K562 (cell line): Measurements from ENCODE around the gene IFT122. TPM values are rescaled to one million over a fixed set of nuclear protein-coding genes. Genes with fewer than 3 reads are reported as not detected.
A peak's percentile ranks its signal among the peaks of the same experiment; 100 is the strongest.

Experiments
- ATAC-seq: fragments of 200-7000 bp; cut with Tn5 transposase; 3 replicates; pipeline ENCODE4 v1.9.1; 2020; ENCODE audit warnings: moderate library complexity
- BruUV-seq: library from RNA; stranded (reverse); fragments of 400-500 nt; replicated peaks from 2 replicates; lab custom pipeline; 2021; lab: Mats Ljungman, UMichigan
- CTCF ChIA-PET: fragments of 300-600 bp; formaldehyde crosslinking; extraction: SDS; loops from one replicate; lab custom pipeline; 2021; ENCODE audit warnings: low intra/inter-chr PET ratio; lab: Yijun Ruan, JAX
- POLR2A ChIA-PET: fragments of 300-600, 350-650 bp; sonication (Branson Sonifier 250); formaldehyde crosslinking; extraction: SDS; loops from one replicate; lab custom pipeline; 2021; ENCODE audit warnings: antibody characterized with exemption, inconsistent platforms; lab: Yijun Ruan, JAX
- DNase-seq, 4 experiments: peaks; one replicate each; pipeline versions ENCODE4 v3.0.0 to v3.0.0-alpha.2; 2011 to 2018; ENCODE audit warnings: low spot score in 3 of 4, mixed read lengths in 3 of 4; ENCODE audit errors: extremely low read depth in 1 of 4
- FAIRE-seq: peaks from 2 replicates; lab custom pipeline; 2011; peaks lifted over from hg19 to GRCh38; lab: Jason Lieb, UNC
- H2AFZ ChIP-seq: 2 replicates; pipeline ENCODE4 v1.6.0; 2011; ENCODE audit warnings: low read depth, low read length, control low read depth, inconsistent platforms
- H3K27ac ChIP-seq: fragments of 200-600 bp; 3 replicates; pipeline ENCODE4 v1.8.0; 2011; ENCODE audit warnings: low read depth, mild to moderate bottlenecking, control low read depth, inconsistent platforms, low read length, moderate library complexity, mixed read lengths; ENCODE audit errors: extremely low read depth
- H3K27me3 ChIP-seq, 2 experiments: fragments of 300-600 bp in 1 of 2; 2 replicates in 1 of 2; 3 replicates in 1 of 2; pipeline versions ENCODE4 v1.6.0 to v1.8.0; 2011; ENCODE audit warnings: inconsistent platforms in 2 of 2, low read length in 2 of 2, mild to moderate bottlenecking in 1 of 2, mixed read lengths in 1 of 2, moderate library complexity in 1 of 2; ENCODE audit not compliant: control insufficient read depth in 2 of 2, insufficient read depth in 2 of 2
- H3K36me3 ChIP-seq: fragments of 300-600 bp; 3 replicates; pipeline ENCODE4 v1.8.0; 2011; ENCODE audit warnings: mild to moderate bottlenecking, low read length, inconsistent platforms; ENCODE audit not compliant: control insufficient read depth, insufficient read depth
- H3K4me1 ChIP-seq, 2 experiments: fragments of 200-600 bp in 1 of 2; replicated peaks in 1 of 2; 2 replicates in 1 of 2; 3 replicates in 1 of 2; pipeline versions ENCODE4 v1.5.1 to v1.8.0; 2011; ENCODE audit warnings: inconsistent platforms in 2 of 2, low read length in 2 of 2, mild to moderate bottlenecking in 1 of 2, mixed read lengths in 1 of 2, moderate library complexity in 1 of 2; ENCODE audit not compliant: control insufficient read depth in 2 of 2, insufficient read depth in 2 of 2
- H3K4me2 ChIP-seq: 2 replicates; pipeline ENCODE4 v1.6.1; 2011; ENCODE audit warnings: low read length, control low read depth, inconsistent platforms, mixed read lengths; ENCODE audit not compliant: insufficient read depth
- H3K4me3 ChIP-seq: fragments of 200-600 bp; sonication (generic), shearing (Covaris generic); 2 replicates; pipeline ENCODE4 v1.5.1; 2016; ENCODE audit warnings: control low read depth, inconsistent platforms
- H3K79me2 ChIP-seq: fragments of 200-600 bp; 3 replicates; pipeline ENCODE4 v1.8.0; 2011; ENCODE audit warnings: low read length, inconsistent platforms; ENCODE audit not compliant: control insufficient read depth, insufficient read depth
- H3K9ac ChIP-seq, 2 experiments: 2 replicates each; pipeline versions ENCODE4 v1.6.0 to v1.6.1; 2011; ENCODE audit warnings: low read depth in 2 of 2, low read length in 2 of 2, control low read depth in 1 of 2, inconsistent platforms in 1 of 2, mild to moderate bottlenecking in 1 of 2, mixed read lengths in 1 of 2; ENCODE audit not compliant: insufficient read depth in 1 of 2
- H3K9me1 ChIP-seq: one replicate; pipeline ENCODE4 v1.6.0; 2011; ENCODE audit warnings: inconsistent platforms, mild to moderate bottlenecking, low read length, moderate library complexity; ENCODE audit not compliant: control insufficient read depth, insufficient read depth
- H3K9me3 ChIP-seq: replicated peaks from 2 replicates; pipeline ENCODE4 v1.5.1; 2011; ENCODE audit warnings: low read depth, low read length, inconsistent platforms; ENCODE audit not compliant: control insufficient read depth, insufficient read depth
- H4K20me1 ChIP-seq: replicated peaks from 2 replicates; pipeline ENCODE4 v1.6.1; 2011; ENCODE audit warnings: low read length, inconsistent platforms, mixed read lengths; ENCODE audit not compliant: control insufficient read depth, insufficient read depth
- BCOR ChIP-seq: fragments of 450-650 bp; IDR thresholded peaks from 2 replicates; pipeline ENCODE4 v1.6.1; 2016
- CAMTA2 ChIP-seq: fragments of 250-450 bp; sonication (Bioruptor Pico); conservative IDR thresholded peaks from 2 replicates; pipeline ENCODE4 v1.5.1; 2022
- ELF1 ChIP-seq: fragments of 200-800 bp; sonication (Bioruptor generic); IDR thresholded peaks from 2 replicates; pipeline ENCODE4 v1.6.1; 2016; ENCODE audit warnings: missing genetic modification characterization, missing compliant biosample characterization
- ELF2 ChIP-seq: fragments of 250-450 bp; sonication (Bioruptor Pico); IDR thresholded peaks from 2 replicates; pipeline ENCODE4 v1.5.0; 2021; ENCODE audit warnings: mild to moderate bottlenecking
- NBN ChIP-seq: fragments of 450-650 bp; IDR thresholded peaks from 2 replicates; pipeline ENCODE4 v1.6.1; 2016; ENCODE audit warnings: low read depth, mild to moderate bottlenecking
- NR2C2 ChIP-seq, 2 experiments: fragments of 200-800 bp in 1 of 2; sonication (Bioruptor generic) in 1 of 2; sonication (generic) in 1 of 2; formaldehyde crosslinking in 1 of 2; IDR thresholded peaks; 2 replicates each; pipeline versions ENCODE4 v1.6.1 to v1.8.0; 2016 to 2022; ENCODE audit warnings: mild to moderate bottlenecking in 1 of 2, missing compliant biosample characterization in 1 of 2, missing genetic modification characterization in 1 of 2, missing genetic modification reagents in 1 of 2
- RBM25 ChIP-seq: fragments of 200-400 bp; formaldehyde crosslinking; IDR thresholded peaks from 2 replicates; pipeline ENCODE4 v1.6.1; 2018; ENCODE audit warnings: low read length, low read depth, moderate library complexity; ENCODE audit not compliant: severe bottlenecking
- ZNF518B ChIP-seq: fragments of 250-450 bp; sonication (Bioruptor Pico); IDR thresholded peaks from 2 replicates; pipeline ENCODE4 v1.5.0; 2021; ENCODE audit warnings: mild to moderate bottlenecking, moderate library complexity
- ZNF740 ChIP-seq, 3 experiments: fragments of 200-800 bp in 1 of 3; sonication (Bioruptor generic) in 1 of 3; sonication (generic) in 1 of 3; formaldehyde crosslinking in 1 of 3; IDR thresholded peaks; 2 replicates each; pipeline versions ENCODE4 v1.6.1 to v1.8.0; 2016 to 2022; ENCODE audit warnings: mild to moderate bottlenecking in 2 of 3, missing compliant biosample characterization in 2 of 3, missing genetic modification characterization in 2 of 3, missing genetic modification reagents in 1 of 3
- WGBS: fragments of 100-300 bp; shearing (Covaris generic); methylation state at CpG from one replicate; pipeline ENCODE4 v1.1.6; 2016; ENCODE audit warnings: low coverage, mixed read lengths; ENCODE audit not compliant: insufficient coverage; ENCODE audit errors: missing lambda C conversion rate; 5-methylcytosine and 5-hydroxymethylcytosine counted together
- in situ Hi-C: fragments of 300-500 bp; cut with MboI; formaldehyde crosslinking; loops from 4 replicates; pipeline ENCODE4 v1.15.0; 2018; ENCODE audit warnings: inconsistent platforms, mixed read lengths
- intact Hi-C: fragments of 100-400 bp; cut with micrococcal nuclease; formaldehyde crosslinking; loops from 2 replicates; pipeline ENCODE4 v1.14.2; 2022
- polyA plus RNA-seq, 8 experiments: library from polyadenylated mRNA; depleted of rRNA in 4 of 8; stranded (reverse) in 5 of 8; unstranded in 3 of 8; fragments of >200 nt; fragmentation: Nextera tagmentation in 2 of 8; fragmentation: Illumina TruSeq in 1 of 8; extraction: Ambion mirVana in 2 of 8; extraction: Trizol in 1 of 8; gene quantifications; 2 replicates each; pipeline versions ENCODE4 v1.2.1 to v1.2.3, GENCODE V29; 2011 to 2014; ENCODE audit warnings: inconsistent platforms in 1 of 8, missing spikeins in 1 of 8
- total RNA-seq, 7 experiments: library from RNA; depleted of rRNA in 6 of 7; stranded (reverse); fragments of >200 nt in 6 of 7; fragmentation: Illumina TruSeq in 2 of 7; extraction: Trizol in 2 of 7; gene quantifications; 2 replicates each; pipeline versions ENCODE4 v1.2.1 to v1.2.3, GENCODE V29; 2011 to 2021; ENCODE audit warnings: low replicate concordance in 1 of 7

IFT122 gene
- total and polyA plus RNA-seq, 9 of the 15 experiments (the other 6 are each of a cell fraction or from before 2014, with no cell fraction given) = 2.4 to 11.5 (median 7.7) TPM

DNA sequence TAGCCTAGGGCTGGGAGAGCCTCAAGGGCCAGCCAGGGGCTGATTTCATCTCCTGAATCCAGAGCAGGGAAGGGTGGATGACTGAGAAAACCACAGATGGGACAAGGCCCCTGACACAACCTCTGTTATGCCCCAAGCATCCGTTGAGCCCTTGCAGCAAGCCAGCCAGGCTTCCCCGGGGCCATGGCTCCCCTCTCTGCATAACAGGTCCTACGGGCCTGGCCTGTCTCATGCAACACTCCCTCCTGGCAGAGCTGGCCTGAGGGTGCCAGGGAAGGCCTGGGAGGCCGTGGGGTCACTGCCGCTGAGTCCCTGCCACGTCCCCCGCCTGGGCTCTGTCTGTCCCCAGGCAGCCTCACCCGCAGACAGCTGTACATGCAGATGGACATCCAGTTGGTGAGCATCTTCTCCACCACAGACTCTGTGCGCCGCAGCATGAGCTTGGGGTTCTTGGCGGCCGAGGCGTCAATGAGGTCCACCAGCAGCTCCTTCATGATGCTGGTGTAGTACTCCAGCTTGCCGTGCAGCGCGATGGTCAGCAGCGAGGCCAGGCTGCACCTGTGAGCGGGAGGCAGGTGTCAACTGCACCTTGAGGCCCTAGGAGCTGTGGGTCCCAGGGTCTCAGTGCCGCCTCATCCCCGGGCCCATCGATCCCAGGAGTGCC, 125.1 kb downstream of the IFT122 start:
- H3K27me3 ChIP-seq = no peaks in the 10 kb centered on the region
- H3K4me1 ChIP-seq = peaks cover 0 to 21% of the 10 kb centered on the region in 2 experiments; a peak in 2 of 5 replicates
- H3K9ac ChIP-seq = peak overlapping the region in 1 of 2 experiments; percentile 52; a peak in 2 of 4 replicates
- H3K4me3 ChIP-seq = no peak overlapping the region
- no peak for TF ChIP-seq ELF2
- CTCF ChIA-PET = no interaction called here
- no peaks in the 10 kb centered on the region for H3K79me2 ChIP-seq
- DNase-seq = no peak
- H3K9me1 ChIP-seq = no peaks in the 10 kb centered on the region
- intact Hi-C loops (no loop called here), in situ Hi-C loops (no loop called here)
- no peak overlapping the region for H2AFZ ChIP-seq
- no peak overlapping the region for H3K4me2 ChIP-seq
- POLR2A ChIA-PET = interaction anchor here (0.5 to 1.1 kb wide), 3 partner anchors 11 to 149 kb away, joined by 3 to 4 read pairs (median 3); no protein-coding TSS in a partner anchor
- no peak for ATAC-seq
- no peak overlapping the region for H3K27ac ChIP-seq
- H4K20me1 ChIP-seq = no peaks in the 10 kb centered on the region
- H3K9me3 ChIP-seq = no peaks in the 10 kb centered on the region
- BruUV-seq = no TSS peak
- H3K36me3 ChIP-seq = peaks cover 15% of the 10 kb centered on the region; the same call in 1 of the 3 replicates
- FAIRE-seq = no peak
- 90% methylated on average over 8 of the region's 21 CpGs for WGBS

GRCh38 chr3:129565902-129566301, 125.9 kb downstream of the IFT122 start:
- FAIRE-seq = no peak
- no peak overlapping the region for H2AFZ ChIP-seq
- H3K9ac ChIP-seq = peak overlapping the region in 1 of 2 experiments; percentile 52; a peak in 2 of 4 replicates
- ChIA-PET CTCF (no interaction called here), POLR2A (interaction anchor here (0.6 to 1.1 kb wide), 3 partner anchors 10 to 255 kb away, joined by 3 to 5 read pairs (median 4); no protein-coding TSS in a partner anchor)
- H3K4me2 ChIP-seq = no peak overlapping the region
- no peak for DNase-seq
- peaks cover 0 to 17% of the 10 kb centered on the region in 2 experiments; a peak in 2 of 5 replicates for H3K4me1 ChIP-seq
- in situ Hi-C loops = no loop called here
- no peaks in the 10 kb centered on the region for H3K27me3 ChIP-seq
- peaks cover 15% of the 10 kb centered on the region; the same call in 1 of the 3 replicates for H3K36me3 ChIP-seq
- BruUV-seq = no TSS peak
- H3K4me3 ChIP-seq = no peak overlapping the region
- no peaks in the 10 kb centered on the region for H4K20me1 ChIP-seq
- no peaks in the 10 kb centered on the region for H3K79me2 ChIP-seq
- no peak overlapping the region for H3K27ac ChIP-seq
- intact Hi-C loops = no loop called here
- no peaks in the 10 kb centered on the region for H3K9me3 ChIP-seq
- WGBS = 83% methylated on average over 5 of the region's 7 CpGs
- H3K9me1 ChIP-seq = no peaks in the 10 kb centered on the region
- no peak for ATAC-seq
- TF ChIP-seq ZNF518B (CRISPR knock-in tag) (no peak), BCOR (peak; percentile 53), CAMTA2 (no peak), ELF1 (no peak), NR2C2 (CRISPR knock-in tag; IDR thresholded peaks at IDR 0.05) (no peak), NR2C2 (tag; IDR thresholded peaks at IDR 0.05) (no peak), ZNF740 (CRISPR knock-in tag; IDR thresholded peaks at IDR 0.05) (no peak), ZNF740 (tag; IDR thresholded peaks at IDR 0.05) (no peak), NBN (no peak), RBM25 (peak; percentile 80)
